CD4-positive, alpha-beta T cell treated with Interleukin-4 for 1 hour (primary cell): Measurements from ENCODE around the gene RFX3.

Source experiments
- DNase-seq, 2 donors: peaks; one replicate each; pipeline ENCODE4 v3.0.0-alpha.2; 2020 to 2022

RFX3 gene

DNA sequence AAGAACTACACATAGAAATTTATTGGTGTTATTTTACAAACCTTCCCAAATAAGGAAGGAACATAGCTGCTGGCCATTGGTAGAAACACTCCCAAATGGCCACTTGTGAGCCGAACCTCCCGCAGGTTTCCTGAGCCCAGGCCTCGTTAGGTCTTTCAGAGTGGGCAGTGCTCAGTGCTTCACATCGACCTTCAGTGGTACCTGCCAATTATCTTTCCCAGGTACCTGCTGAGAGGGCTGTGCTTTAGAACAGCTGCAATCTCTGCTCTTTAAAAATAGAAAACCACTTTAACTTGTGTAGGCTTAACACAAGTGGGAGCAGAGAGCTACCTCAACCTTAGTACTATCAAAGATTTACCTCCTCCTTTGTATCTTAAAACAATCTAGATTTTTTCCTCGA is 334.1 kb downstream of the RFX3 start:
- no peak for DNase-seq

DNA sequence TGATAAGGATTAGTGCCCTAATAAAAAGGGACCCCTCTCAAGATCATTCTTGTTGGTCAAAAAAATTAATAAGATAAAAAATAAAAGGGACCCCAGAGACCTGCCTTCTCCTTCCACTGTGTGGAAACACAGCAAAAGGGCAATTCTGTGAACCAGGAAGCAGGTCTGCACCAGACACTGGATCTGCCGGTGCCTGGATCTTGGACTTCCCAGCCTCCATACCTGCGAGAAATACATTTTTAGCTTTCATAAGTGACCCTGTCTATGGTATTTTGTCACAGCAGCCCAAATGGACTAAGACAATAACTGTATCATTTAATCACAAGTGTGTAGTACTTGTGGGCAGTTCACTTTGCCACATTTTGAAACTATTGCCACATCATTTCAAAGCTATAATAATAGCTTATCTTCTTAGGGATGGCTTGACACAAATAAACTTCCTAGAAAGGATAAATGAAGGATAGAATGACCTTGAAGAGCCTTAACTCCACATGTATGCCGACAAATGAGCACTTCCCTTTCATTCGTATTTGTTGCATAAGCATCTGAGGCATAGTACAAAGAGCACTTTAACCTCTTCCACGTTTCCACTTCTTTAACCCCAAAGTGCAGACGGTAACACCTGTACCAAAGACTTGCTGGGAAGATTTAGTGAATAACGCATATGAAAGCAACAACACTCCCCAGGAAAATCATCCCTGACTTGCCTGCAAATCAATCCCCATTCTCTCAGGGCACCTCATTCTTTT is 336.5 kb downstream of the RFX3 start:
- DNase-seq: no peak

DNA sequence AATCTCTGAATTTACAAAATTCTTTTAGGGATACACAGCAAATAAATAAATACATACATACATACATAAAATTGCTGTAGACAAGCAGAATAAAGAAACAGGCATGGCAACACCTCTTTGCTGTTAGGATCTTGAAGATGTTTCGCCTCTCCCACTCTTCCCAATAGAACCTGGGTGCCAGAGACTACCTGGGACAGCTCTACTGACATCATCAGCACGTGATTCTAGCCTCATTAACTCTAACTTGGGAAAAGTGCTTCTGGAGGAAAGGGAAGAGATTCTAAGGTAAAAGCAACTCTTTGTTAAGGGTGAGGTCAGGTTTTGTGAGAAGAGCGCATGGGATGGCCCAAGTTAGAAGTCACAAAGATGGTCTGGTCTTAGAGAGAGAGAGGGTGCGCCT is 339.1 kb downstream of the RFX3 start:
- DNase-seq: no peak

DNA sequence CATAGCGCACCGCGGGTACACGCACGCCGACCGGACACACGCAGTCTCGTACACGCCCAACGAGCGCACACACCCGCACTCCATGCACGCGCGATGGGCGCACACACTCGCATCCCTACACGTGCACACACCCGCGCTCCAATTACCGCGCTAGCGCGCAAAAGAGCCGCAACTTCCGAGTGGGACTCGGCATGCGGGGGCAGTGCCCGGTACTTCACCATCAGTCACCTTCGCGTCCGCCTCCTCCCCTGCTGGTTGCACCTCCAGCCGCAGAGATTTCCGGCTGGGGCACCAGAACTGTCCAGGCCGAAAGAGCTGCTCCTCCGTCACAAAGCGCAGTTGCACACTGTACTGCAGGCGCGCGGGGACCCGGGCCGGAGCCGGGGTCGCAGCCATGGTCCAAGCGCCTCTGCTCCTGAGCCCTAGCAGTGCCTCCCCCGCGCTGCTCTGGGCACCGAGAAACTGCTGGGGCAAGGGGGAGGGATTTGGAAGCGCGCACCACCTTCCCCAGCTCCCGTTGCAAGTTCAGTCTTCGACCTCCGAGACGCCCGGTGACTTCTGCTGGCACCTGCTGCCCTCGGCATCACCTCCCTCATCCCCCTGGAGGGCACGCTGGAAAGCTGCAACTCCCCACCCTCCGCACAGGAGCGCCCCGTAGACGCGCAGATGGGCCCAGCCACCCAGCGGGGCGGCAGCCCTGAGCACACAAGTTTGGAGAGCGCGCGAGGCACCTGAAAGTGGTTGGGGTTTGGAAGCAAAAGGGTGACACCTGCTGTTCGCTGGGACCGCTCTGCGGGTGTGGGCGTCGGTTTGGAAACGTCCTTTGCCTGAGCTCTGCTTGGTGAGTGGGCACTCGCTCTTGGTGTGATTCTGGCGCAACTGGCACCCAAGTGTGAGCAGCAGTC is 344.5 kb downstream of the RFX3 start:
- peak; percentile 8 to 16 for DNase-seq

DNA sequence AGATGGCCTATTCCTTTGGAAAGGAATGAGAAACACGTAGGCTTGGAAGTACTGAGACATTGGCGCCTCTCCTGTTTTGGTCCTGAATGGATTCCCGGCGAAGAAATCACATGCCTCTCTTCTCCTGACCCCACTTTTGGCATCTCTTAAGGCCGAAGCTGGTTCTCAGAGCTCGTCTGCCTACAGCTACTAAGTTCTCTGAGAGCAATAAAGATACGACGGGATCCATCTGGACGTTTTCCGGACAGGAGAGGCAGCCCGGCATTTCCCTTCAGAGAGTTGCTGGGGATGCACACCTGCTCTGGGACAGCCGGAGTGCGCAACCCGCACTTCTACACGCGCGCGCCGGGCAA is 345.1 kb downstream of the RFX3 start:
- no peak for DNase-seq

DNA sequence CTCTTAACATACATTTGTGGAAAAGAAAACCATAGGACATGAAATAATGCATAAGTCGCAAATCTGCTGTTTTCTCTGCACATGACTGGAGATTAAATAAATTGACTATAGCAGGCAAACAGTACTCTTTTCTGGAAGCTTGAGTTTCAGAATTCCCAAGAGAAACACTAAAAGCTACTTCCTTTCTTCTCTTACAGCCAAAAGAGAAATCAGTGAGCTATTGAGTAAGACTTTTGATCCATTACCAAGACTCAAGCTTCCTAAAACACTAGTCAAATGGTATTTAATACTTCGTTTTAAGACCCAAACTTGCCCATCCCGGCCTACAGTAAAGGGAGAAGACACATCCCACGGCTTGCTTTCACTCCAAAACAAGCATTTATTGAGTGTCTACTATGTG is 346.1 kb downstream of the RFX3 start:
- DNase-seq: no peak

DNA sequence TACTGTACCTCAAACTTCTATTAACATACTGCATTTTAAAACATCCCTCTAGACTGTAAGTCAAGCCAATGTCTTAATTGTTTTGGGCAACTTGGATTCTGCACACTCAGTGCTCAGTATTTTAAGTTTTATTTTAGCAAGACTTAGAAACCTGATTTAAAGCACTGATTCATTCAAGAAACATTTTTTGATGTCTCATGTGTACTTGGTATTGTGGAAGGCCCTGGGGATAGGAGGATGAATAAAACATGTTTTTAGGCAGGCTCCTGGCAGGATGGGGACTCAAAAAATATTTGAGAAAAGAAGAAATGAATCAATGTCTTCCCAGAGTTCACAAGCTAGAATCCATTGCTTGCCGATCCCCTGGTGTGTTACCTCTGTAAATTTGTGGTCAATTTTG is 347.9 kb downstream of the RFX3 start:
- no peak for DNase-seq

DNA sequence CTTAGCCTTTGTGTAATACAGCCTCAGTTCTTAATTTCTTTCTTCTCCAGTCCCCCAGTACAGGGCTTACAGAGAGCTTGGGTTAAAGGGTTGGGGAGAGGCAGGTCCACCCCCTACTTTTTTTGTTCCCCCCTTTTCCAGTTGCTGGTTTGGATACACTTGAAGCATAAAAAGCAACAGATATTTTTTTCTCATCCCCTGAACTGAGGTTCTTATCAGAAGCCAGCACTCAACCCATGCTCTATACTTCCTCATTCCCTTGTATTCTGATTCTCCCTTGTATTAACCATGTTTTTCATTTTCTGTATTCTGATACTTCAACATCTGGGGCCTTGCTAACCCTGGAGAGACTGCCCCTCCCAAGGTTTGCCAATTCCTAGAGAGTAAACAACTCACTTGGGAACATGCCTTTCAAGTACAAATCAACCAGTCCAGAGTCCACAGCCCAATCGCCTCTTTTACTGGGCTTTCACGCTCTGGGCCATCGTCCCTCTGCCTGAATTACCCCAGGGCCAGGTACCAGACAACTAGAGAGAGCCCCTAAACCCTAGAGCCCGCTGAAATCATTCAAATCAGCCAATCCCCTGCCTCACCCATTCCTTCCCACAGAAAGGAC is 348.5 kb downstream of the RFX3 start:
- DNase-seq: no peak

DNA sequence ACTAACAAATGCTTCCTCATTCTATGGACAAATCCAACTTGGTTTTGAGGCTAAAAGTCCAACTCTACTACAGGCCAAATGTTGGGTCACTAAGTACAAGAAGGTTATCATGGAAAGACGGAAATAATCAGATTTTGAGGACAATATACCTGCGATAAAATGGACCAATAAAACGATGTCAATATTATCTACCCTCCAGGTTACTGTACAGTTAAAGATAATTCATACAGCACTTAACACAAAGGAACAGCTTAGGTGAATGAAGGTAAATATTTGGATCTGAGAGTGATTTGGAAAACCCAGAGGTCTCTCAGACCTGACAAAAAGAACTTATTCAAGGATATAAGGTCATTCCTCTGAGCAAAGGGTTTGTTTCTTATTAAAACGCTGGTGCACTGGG is 352.4 kb downstream of the RFX3 start:
- DNase-seq: no peak

DNA sequence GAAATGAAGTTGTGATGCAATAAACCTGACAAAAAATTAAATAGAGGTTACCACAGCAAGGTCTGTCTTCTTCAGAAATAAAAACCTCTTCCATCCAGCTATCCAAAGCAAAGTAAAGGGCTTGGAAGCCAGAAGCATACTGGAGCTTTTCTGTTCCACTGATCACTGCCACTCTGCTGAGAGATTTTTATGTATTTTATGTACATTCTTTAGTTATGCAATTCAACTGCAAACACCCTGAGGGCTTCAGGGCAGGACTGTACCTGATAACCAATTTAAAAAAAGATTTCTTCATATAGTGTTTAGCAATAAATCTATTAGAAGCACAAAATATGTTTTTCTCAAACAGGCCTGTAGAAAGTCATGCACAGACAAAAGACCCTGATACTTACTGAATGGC is 355.0 kb downstream of the RFX3 start:
- DNase-seq: no peak
